HG03066 (cell line): ENCODE data around the gene TCN2.
"Not testable (repeated sequence)": the region's sequence is repeated elsewhere in the genome, so short reads cannot be mapped to it uniquely, and the experiment has no call there.

Experiments
- ATAC-seq: cut with Tn5 transposase; IDR thresholded peaks from one replicate; pipeline ENCODE4 v1.9.1; 2021; ENCODE audit warnings: low read depth; ENCODE audit not compliant: unreplicated experiment

TCN2 gene

DNA sequence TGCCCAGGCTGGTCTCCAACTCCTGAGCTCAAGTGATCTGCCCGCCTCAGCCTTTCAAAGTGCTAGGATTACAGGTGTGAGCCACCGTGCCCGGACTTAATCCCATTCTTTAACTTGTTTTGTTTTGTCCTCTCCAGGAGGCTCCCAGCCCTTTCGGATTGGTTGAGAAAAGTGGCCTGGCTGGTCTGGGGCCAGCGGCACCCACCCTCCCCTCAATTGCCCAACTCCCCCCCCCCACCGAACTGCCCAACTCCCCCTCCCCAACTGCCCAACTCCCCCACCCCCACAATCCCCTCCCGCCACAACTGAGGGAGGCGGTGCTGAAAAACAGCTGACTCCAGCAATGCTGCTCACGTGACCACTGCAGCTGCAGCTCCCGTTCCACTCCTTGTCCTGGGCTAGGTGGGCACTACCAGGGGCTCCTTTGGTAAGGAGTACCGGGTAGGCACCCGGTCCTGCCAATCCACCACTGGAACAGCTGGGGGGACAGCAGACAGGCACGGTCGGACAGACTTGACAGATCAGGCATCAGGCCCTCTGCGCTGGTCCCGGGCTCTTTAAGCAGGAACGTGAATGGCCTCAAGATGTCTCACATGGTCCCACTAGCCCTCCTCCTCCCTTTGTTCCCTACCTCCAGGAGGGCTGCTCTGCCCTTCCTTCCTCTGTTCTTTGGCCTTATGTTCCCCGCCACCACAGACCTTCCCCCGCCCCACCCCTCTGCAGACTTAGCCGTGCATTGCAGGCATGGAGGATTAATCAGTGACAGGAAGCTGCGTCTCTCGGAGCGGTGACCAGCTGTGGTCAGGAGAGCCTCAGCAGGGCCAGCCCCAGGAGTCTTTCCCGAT lies at the start of gene TCN2:
Gene TCN2, plus strand, starts transcription at position 720 of the 845 bp plus-strand sequence. CDS start 158 bp downstream, outside the sequence.
- ATAC-seq: peak; percentile 56

DNA sequence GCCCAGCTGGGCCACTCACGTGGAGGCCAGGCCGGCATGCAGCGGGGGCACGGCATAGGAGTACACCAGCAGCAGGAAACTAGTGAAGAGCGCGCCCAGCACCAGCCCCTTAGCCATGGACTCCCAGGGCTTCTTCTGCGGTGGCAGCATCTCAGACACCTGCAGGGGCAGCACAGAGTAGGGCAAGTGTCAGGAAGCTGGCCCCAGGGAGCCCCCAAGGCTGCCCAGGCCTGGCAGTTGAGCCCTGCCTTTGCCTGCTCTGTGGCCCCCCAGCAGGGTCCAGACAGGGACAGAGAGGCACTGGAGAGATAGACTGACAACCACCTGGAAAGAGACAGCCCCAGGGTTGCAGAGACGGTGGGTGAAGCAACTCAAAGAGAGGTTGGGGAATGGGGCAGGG lies 49.7 kb upstream of the TCN2 start:
- ATAC-seq: no peak

DNA sequence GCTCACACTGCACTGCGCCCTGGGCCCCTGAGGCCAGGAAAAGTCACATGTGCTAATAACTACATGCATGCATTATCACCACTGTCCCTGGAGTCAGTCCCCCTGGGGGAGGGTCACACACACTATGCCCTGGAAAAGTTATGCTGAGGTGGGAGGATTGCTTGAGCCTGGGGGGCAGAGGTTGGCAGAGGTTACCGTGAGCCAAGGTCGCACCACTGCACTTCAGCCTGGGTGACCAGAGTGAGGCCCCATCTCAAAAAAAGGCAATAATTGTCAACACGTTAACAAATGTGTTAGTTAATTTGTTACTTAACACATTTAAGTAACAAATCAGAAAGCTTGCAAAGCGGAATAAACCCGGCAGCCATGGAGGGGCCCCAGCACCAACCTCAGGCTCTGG lies 47.1 kb upstream of the TCN2 start:
- no peak for ATAC-seq

DNA sequence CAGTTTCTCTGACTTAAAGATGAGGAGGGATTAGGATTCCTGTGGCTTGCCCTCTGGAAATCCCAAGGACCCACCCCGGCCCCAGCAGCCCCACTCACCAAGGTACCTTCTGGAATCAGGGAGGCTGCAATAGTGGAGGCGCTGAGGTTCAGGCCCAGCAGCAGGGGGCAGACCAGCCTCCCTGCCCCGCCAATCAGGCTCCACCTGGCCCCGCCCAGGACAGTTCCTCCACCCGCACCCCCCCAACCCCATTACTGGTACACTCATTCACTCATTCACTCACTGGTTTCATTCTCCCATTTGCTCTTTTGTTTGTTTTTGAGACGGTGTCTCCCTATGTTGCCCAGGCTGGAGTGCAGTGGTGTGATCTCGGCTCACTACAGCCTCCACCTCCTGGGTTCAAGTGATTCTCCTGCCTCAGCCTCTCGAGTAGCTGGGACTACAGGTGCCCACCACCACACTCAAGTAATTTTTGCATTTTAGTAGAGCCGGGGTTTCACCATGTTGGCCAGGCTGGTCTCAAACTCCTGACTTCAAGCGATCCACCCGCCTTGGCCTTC lies 46.3 kb upstream of the TCN2 start:
- ATAC-seq: not testable (repeated sequence)

DNA sequence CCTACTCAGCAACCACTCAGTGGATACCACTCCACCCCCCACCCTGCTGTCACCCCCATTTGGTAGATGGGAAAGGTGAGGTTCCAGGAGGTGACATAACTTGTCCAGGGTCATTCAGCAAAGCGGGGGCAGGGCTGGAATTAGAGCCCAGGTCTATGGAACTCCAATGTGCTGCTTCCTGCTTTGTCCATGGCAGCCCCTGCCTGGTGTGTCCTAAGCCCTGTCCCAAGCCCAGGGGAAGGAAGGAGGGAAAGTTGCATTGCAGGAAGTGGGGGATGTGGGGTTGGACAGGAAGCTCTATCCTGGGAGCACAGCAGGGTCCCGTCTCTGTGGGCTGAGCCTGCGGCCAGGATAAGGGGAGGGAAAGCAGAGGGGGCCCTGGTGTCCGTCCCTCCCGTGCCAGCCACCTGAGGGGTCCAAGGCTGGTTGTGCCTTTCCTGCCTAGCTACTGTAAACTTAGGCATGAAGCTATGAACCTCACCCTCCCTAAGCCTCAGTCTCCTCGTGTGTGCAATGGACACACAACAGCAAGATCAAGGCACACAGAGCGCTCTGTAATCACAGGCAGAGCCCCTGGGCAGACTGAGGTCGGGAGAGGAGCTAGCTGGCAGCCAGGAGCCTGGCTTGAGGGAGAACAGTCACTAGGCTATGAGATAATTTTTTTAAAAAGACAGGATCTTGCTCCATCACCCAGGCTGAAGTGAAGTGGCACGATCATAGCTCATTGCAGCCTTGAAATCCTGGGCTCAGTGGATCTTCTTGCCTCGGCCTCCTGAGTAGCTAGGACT lies 45.4 kb upstream of the TCN2 start:
- ATAC-seq: no peak

DNA sequence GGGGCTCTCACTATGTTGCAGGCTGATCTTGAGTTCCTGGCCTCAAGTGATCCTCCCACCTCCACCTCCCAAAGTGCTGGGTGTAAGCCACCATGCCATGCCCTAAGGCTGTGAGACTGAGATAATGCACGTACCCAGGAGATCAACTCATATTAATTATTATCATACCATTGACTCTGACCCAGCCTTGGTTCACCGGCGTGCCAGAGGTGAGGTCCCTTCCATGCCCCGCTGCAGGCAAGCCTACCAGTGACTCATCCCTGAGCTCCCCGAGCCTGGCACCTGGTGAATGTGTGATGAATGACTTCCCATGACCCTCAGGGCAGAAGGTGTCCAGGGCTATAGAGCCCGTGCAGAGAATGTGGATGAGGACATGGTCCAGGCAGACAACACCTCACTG lies 44.6 kb upstream of the TCN2 start:
- ATAC-seq: no peak

DNA sequence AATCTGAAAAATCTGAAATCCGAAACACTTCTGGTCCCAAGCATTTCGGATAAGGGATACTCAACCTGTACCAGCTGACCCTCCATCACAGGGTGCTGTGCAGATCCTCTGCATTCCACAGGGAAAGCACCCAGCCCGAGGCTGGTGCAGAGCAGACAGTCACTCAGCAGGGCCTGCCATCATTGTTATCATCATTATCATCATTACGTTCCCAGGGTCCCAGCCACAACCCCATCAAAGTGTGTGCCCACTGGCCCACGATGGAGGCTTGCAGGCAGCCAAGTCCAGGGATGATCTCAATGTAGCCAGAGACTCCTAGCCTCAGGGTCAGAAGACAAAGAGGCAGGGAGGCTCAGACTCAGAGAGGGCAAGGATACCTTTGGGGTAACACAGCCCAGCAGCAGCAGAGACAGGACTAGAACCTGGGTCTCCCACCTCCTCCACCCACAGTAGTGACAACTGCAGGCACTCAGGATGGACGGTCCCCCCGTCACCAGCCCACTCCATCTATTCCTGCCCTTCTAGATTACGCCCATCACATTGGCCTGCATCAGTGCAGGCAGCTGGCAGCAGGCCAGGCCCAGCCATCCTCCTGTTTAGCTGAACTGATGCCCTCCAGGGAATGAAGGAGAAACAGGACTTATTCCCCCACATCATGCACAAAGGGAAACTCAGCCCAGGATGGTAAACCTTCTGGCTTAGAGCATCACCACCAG lies 42.8 kb upstream of the TCN2 start:
- ATAC-seq: no peak

DNA sequence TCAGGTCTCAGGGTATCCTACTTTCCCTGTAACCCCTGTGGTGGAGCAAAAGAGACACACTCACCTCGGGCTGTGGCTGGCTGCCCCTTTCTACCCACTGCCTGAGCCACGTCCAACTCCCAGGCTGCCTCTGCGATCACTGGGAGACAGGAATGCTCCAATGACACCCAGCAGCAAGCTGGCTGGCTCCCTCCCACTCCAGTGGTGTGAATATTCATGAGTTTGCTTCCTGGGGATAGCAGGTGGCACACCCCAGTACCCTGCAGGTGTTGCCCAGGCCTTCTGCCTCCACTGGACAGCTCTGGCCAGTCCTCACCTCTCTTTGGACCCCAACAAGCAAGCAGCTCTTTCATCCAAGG lies 42.2 kb upstream of the TCN2 start:
- no peak for ATAC-seq

DNA sequence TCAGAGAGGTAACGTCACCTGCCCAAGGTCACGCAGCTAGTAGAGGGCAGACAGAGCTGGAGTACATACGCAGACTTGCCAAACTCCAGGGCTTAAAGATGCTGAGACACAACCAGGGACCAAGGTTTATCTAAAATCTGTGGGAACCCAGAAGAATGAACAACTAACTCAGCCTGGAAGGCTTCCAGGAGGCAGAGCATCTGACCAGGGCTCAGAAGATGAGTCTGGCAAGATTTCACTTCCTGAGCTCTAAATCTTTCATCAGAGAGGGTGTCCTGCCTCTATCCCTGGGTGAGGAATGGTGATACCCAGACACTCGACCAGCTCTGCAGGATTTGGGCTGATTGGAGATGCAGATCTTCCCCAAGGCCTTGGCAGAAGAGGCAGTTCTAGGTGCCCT lies 41.6 kb upstream of the TCN2 start:
- ATAC-seq: no peak

DNA sequence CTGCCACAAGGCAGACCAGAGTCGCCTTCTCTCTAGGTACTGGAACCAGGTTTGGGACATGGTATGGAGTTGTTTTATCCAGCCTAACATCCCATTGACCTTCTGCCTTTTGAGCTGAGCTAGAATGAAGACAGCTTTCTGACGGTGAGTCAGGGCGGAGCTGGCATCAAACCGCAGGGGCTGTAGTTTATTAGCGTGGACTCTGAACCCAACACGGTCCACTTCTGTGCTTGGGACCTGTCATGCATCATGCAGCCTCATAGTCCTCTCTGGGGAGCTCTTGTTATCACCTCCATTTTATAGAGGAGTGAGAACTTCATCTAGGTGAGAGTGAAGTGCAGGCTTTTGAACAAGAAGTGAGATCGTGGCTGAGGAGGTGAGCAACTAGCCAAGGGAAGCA lies 40.8 kb upstream of the TCN2 start:
- ATAC-seq: no peak

DNA sequence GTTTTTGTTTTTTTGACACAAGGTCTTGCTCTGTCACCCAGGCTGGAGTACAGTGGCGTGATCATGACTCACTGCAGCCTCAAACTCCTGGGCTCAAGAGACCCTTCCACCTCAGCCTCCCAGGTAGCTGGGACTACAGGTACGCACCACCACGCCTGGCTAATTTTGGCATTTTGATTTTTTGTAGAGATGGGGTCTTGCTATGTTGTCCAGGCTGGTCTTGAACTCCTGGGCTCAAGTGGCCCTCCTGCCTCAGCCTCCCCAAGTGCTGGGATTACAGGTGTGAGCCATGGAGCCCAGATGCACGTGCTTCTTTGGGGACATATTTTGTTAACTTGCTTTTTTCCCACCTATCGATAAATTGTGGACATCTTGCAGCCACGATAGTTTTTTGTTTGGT lies 39.7 kb upstream of the TCN2 start:
- not testable (repeated sequence) for ATAC-seq

DNA sequence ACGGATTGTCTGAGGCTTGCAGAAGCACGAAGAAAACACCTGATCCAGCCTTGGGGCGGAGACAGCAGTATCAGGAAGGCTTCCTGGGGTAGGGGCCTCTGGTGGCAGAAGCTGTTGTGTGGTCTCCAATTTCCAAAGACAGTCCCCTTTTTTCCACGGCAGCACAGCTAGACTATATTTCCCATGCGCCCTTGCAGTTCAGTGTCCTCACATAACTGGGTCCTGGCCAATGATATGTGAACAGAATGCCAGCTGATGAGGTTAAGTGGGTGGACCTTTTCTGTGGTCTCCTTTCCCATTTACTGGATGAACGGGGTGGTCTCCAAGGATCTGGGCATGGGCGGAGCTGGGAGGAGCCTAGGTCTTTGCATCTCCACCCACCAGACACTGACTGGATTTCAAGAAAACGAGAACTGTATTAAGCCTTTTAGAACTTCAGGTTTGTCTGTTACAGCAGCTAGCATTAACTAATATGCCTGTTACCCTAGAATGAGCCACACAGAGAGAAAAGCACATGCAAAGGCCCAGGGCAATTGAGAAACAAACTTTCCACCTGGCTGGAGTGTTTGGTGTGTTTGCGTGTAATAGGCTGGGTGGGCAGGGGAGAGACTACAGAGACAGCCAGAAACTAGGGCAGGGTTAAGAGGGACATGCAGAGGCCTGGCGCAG lies 38.7 kb upstream of the TCN2 start:
- ATAC-seq: no peak

DNA sequence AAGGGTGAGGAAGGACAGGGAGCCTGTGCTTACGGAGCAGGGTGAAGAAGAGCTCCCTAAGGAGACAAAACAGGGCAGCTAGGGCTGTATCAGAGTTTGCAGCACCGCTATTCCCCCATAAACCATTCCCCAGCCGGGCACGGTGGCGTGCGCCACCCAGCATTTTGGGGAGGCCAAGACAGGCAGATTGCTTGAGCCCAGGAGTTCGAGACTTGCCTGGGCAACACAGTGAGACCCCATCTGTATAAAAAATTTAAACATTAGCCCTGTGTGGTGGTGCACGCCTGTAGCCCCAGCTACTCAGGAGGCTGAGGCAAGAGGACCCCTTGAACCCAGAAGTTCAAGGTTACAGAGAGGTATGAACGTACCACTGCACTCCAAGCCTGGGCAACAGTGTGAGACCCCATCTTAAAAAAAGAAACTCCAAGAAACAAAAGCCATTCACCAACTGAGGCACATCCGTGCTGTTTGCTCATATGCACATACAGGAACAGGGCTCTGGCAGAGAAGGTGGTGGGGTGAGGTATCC lies 37.2 kb upstream of the TCN2 start:
- ATAC-seq: no peak

DNA sequence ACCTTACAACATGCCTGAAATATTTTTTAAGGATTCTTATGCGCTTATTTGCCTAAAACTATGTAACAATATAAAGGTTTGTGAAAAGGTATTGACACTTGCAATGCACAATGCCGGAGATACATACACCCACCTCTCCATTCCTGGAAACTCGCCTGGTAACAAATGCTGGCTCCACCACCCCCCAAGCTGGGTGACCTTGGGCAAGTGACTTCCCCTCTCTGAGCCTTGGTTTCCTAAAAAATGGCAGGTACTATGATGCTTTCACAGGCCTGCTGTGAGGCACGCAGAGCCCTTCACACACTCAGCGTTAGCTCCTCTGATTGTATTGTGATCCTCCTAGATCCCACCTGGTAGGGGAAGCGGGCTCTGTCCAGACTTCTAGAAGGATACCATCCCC lies 34.8 kb upstream of the TCN2 start:
- no peak for ATAC-seq

DNA sequence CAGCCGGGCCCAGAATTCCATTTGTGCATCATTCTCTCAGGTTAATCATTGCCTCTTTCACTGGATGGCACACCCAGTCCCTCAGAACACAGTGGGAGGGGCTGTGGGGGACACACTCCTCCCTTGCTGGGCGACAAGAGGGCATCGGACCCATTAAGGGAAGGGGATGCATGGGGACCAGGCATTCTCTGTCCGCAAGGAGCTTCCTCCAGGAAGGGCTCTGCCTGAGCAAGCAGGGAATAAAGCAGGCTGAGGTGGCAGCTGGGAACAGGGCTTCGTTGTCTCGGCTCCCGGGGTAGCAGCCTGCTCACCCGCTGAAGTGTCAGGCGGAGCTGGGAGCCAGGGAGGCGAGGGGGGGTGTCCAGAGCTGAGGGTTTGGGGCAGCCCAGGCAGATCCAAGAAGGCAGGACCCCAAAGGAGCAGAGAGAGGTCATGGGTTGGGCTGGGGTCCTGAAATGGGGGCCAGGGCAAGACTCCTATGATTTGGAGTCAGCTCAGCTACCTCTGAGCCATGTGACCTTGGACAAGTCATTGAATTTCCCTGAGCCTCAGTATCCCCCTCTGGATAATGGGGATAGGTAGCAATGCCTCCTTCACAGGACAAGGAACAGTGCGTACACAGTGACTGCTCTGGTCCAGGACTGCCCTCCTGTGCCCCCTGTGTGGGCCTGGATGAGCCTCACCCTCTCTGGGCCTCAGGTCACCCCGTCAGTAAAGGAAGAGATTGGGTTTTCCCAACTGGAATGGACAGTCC lies 34.0 kb upstream of the TCN2 start:
- no peak for ATAC-seq

DNA sequence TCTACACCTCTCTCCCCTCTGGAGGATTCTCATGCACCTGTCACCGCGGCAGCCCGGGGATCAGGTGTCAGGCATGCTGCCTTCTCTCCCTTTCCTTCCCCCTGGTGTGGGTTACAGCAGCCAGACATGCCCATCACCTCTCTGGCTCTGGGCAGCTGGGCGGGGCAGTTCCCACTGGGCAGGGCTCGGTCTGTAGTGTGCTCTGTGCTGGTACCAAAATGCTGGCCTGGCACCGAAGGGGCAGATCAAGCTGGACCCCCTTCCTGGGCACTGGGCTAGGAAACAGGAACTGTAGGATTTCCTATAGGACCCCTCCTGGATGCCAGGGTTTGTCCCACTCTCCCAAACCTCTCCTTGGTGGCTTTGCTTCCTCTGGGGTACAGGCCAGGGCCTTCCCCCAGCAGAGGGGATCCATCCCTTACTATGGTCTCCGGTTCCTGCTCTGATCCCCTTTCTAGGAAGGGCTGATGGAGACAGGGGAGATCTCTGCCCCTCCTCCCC lies 33.3 kb upstream of the TCN2 start:
- ATAC-seq: no peak

DNA sequence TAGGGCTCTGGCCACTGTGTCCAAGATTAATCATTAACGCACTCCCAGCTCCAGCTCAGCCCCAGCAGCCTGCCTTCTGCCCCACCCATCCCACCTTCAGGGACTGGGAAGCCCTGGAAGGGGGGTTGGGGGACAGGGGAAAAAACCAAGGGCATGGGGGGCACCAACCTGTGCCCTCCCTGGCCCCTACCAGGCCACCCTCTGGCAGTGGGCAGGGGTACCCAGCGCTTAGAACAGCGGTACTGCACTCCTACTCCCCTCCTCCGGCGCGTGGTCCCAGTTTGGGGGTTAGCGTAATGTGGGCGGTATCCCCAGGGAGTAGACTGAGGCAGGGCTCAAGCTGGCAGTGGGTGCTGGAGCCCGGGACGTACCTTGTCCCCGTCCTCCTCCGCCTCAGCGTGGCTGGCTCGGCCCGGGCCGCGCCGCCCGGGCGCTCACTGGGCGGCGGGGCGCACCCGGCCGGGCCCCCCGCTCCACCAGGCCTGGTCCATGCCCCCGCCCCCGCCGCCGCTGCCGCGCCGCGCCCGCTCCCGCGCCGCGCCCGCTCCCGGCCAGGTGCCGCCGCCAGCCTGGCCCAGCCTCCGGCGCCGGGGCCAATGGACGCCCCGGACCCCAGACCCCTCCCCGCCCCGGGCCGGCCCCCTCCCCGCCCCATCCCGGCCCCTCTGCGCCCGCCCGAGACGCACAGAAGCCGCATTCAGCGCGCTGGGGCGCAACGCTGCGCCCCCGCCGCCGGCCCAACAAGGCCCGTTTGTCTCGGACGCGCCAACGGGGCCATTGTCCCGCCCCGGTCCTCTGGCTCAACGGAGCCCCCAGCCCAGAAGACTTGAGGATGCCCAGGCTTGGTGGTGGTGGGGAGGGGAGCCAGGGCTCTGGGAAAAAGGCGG lies 32.6 kb upstream of the TCN2 start, which contains the start of gene GAL3ST1:
Gene GAL3ST1, minus strand, starts transcription at position 571 of the 887 bp plus-strand sequence. CDS start 17,273 bp downstream, outside the sequence.
- no peak for ATAC-seq

DNA sequence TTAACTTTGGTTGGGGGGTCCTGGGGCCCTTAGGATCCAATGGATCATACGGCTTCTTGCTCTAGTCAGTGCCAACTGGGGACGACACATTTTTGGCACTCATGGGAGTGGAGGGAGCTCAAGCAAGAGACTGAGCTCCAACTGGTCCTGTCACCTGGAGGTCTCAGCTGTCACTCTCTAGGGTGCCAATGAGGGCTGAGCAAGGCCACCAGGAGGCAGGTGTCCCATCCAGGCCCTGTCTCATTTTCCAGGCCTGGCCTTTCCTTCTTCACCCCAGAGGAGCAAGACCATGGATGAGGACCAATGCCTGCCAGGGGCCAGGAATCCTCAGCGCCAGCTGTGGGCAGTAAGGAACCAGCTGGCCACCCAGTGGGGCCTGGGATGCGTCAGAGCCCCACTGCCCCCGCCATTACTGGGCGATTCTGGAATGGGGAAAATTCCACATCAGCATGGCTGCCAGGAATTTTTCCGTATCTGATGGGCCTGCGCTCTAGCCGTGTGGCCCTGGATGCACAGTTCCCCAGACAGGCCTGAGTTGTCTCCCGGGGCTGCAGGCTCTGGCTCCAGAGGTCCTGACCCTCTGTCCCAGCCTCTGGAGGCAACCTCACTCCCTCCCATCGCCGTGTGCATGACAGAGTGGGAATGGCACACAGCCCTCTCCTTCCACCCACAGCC lies 31.8 kb upstream of the TCN2 start:
- no peak for ATAC-seq
